ENCODE measurements around the gene ADCY3. TPM values are rescaled to one million over a fixed set of nuclear protein-coding genes. Genes with fewer than 3 reads are reported as not detected.
A peak's percentile ranks its signal among the peaks of the same experiment; 100 is the strongest.

Gene ADCY3
- total RNA-seq, 1 experiment from 2014 or later: 39.5 TPM

DNA sequence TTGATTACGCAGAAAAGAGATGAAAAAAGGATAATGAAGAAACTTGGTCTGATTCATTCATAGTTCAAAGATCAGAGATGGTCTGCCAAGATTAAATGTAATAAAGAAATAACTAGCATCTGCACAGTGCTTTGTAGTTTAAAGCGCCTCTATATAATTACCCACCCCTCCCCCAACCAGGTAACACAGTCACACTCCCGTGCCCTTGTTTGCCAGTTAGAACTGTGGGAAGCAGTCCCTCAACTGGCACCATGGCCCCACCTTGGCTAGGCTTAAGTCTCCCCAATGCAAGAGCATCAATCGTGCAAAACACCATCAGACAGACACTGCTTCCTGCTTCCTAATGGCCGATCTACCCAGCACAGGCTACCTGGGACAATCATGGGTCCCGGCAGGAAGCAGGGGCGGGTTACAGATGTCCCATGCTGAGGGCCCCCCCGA, 11.6 kb downstream of the ADCY3 start:
- Mint-ChIP-seq H3K4me3 (no peak overlapping the region), H3K9me3 (peaks cover 0 to 7% of the 10 kb centered on the region in 2 experiments; a peak in 3 of 5 replicates), H3K27ac (peak overlapping the region in 1 of 3 experiments; percentile 21; a peak in 1 of 7 replicates), H3K27me3 (ENCODE audit: low read depth) (no peaks in the 10 kb centered on the region; the same call in 1 of the 2 replicates), H3K36me3 (ENCODE audit: insufficient read depth in 1 of 3, low read depth in 3 of 3) (peaks cover 25 to 32% (median 28%) of the 10 kb centered on the region in 3 experiments), H3K4me1 (peaks cover 7 to 11% of the 10 kb centered on the region in 2 experiments)
- no peak overlapping the region for H3K27ac ChIP-seq (ENCODE audit: insufficient read length, low read depth, low read length)
- no peak overlapping the region; the same call in 1 of the 2 replicates for H3K14ac ChIP-seq (ENCODE audit: insufficient read depth, low read length)
- no peaks in the 10 kb centered on the region for H3K23me2 ChIP-seq (ENCODE audit: insufficient read length, low read depth, low read length, poor library complexity, severe bottlenecking)
- no peak overlapping the region for H4K91ac ChIP-seq (ENCODE audit: insufficient read length, low read depth, low read length)
- H2BK5ac ChIP-seq (ENCODE audit: insufficient read length, low read length): no peak overlapping the region
- H3K4me1 ChIP-seq (ENCODE audit: insufficient read depth, low read length): no peaks in the 10 kb centered on the region; the same call in 1 of the 2 replicates
- no peak overlapping the region for H3T11ph ChIP-seq (ENCODE audit: low read length)
- WGBS (ENCODE audit: extremely low coverage, insufficient read length, low lambda C conversion rate): no CpG with 5 or more reads among the region's 8 CpGs
- H3K27me3 ChIP-seq (ENCODE audit: insufficient read depth, low read length): no peaks in the 10 kb centered on the region
- H3K9me3 ChIP-seq (ENCODE audit: control insufficient read depth, low read depth, low read length): no peaks in the 10 kb centered on the region
- no peak for DNase-seq
- H3K9ac ChIP-seq (ENCODE audit: extremely low read depth, insufficient read length, low read length): no peak overlapping the region
- TF ChIP-seq CTCF (conservative IDR thresholded peaks at IDR 0.05): no peak
- H3K18ac ChIP-seq (ENCODE audit: insufficient read length, low read depth, low read length): no peak overlapping the region
- H3K4ac ChIP-seq (ENCODE audit: low read depth, low read length): no peak overlapping the region
- no peak overlapping the region for H4K8ac ChIP-seq (replicated peaks; ENCODE audit: insufficient read length, low read depth, low read length)
- H2BK12ac ChIP-seq (ENCODE audit: insufficient read length, low read depth, low read length): no peak overlapping the region
- H2BK120ac ChIP-seq (ENCODE audit: low read depth, low read length, poor library complexity, severe bottlenecking): no peak overlapping the region
- no peak overlapping the region for H2BK15ac ChIP-seq (ENCODE audit: low read depth, low read length)
- H2AFZ ChIP-seq (ENCODE audit: low read length): no peak overlapping the region
- H4K5ac ChIP-seq (ENCODE audit: insufficient read length, low read depth, low read length): no peak overlapping the region
- H2BK20ac ChIP-seq (ENCODE audit: low read depth, low read length, poor library complexity, severe bottlenecking): no peak overlapping the region
- no peaks in the 10 kb centered on the region for H4K20me1 ChIP-seq (ENCODE audit: control insufficient read depth, insufficient read depth, insufficient read length)
- no peak overlapping the region for H3K23ac ChIP-seq (ENCODE audit: insufficient read length, low read depth, low read length)
- no peak overlapping the region for H2AK5ac ChIP-seq (ENCODE audit: insufficient read length, low read length)
- H3K79me1 ChIP-seq (ENCODE audit: insufficient read depth, low read depth, low read length, poor library complexity, severe bottlenecking): no peaks in the 10 kb centered on the region
- no peak overlapping the region for H3K56ac ChIP-seq (ENCODE audit: insufficient read length, low read depth, low read length)
- no peak overlapping the region for H3K4me2 ChIP-seq (ENCODE audit: insufficient read depth, insufficient read length, low read length)
- H3K79me2 ChIP-seq (ENCODE audit: insufficient read depth, low read length): no peaks in the 10 kb centered on the region

All from H9 (cell line).